A673 (cell line): ENCODE measurements around the gene SCTR. TPM values are rescaled to one million over a fixed set of nuclear protein-coding genes. Genes with fewer than 3 reads are reported as not detected.

Experiments
- BruUV-seq: library from RNA; stranded (reverse); fragments of 400-500 nt; replicated peaks from 2 replicates; lab custom pipeline; 2021; lab: Mats Ljungman, UMichigan
- CTCF ChIA-PET: fragments of 300-600 bp; sonication (Branson Sonifier 250); formaldehyde crosslinking; loops from one replicate; lab custom pipeline; 2022; ENCODE audit warnings: antibody characterized with exemption; lab: Charles Lee
- POLR2A ChIA-PET: fragments of 300-600 bp; sonication (Branson Sonifier 250); formaldehyde crosslinking; loops from one replicate; lab custom pipeline; 2022; ENCODE audit warnings: antibody characterized with exemption; ENCODE audit not compliant: low non-redundant PET; lab: Charles Lee
- DNase-seq: peaks from one replicate; pipeline ENCODE4 v3.0.0-alpha.2; 2015; ENCODE audit warnings: low spot score
- H3K27ac ChIP-seq: fragments of 200-600 bp; sonication (generic); 2 replicates; pipeline ENCODE4 v1.5.1; 2016; ENCODE audit warnings: mixed run types, low read depth, mild to moderate bottlenecking, mixed read lengths, antibody characterized with exemption, low read length; ENCODE audit not compliant: poor library complexity, severe bottlenecking
- H3K27me3 ChIP-seq: fragments of 200-600 bp; sonication (generic); replicated peaks from 2 replicates; pipeline ENCODE4 v1.6.1; 2017; ENCODE audit warnings: mixed run types, low read depth, mild to moderate bottlenecking, mixed read lengths, antibody characterized with exemption, low read length; ENCODE audit not compliant: insufficient read depth, poor library complexity
- H3K36me3 ChIP-seq: fragments of 200-600 bp; sonication (generic); 2 replicates; pipeline ENCODE4 v1.6.1; 2016; ENCODE audit warnings: mixed run types, mild to moderate bottlenecking, mixed read lengths, antibody characterized with exemption, low read length; ENCODE audit not compliant: insufficient read depth, poor library complexity, severe bottlenecking
- H3K4me1 ChIP-seq: fragments of 200-600 bp; sonication (generic); 2 replicates; pipeline ENCODE4 v1.6.1; 2017; ENCODE audit warnings: mixed run types, mild to moderate bottlenecking, mixed read lengths, antibody characterized with exemption, low read length; ENCODE audit not compliant: insufficient read depth, poor library complexity, severe bottlenecking
- H3K4me3 ChIP-seq: fragments of 200-600 bp; sonication (generic); 2 replicates; pipeline ENCODE4 v1.5.1; 2016; ENCODE audit warnings: low read depth, mixed run types, mild to moderate bottlenecking, mixed read lengths, low read length; ENCODE audit not compliant: poor library complexity, severe bottlenecking
- H3K9me3 ChIP-seq: fragments of 200-600 bp; sonication (generic); 2 replicates; pipeline ENCODE4 v1.6.1; 2016; ENCODE audit warnings: mixed run types, low read depth, mild to moderate bottlenecking, mixed read lengths, antibody characterized with exemption, low read length; ENCODE audit not compliant: poor library complexity, severe bottlenecking
- EZH2 ChIP-seq: fragments of 200-600 bp; sonication (generic); IDR thresholded peaks from 2 replicates; pipeline ENCODE4 v1.6.1; 2017; ENCODE audit warnings: borderline replicate concordance, low read depth, mild to moderate bottlenecking, mixed read lengths, antibody characterized with exemption, low read length; ENCODE audit not compliant: poor library complexity, severe bottlenecking
- intact Hi-C: fragments of 100-400 bp; cut with micrococcal nuclease; formaldehyde crosslinking; loops from one replicate; pipeline ENCODE4 v1.10.0; 2022; ENCODE audit not compliant: unreplicated experiment
- total RNA-seq: library from RNA; stranded (reverse); gene quantifications from 2 replicates; pipeline ENCODE4 v1.2.3, GENCODE V29; 2021
- TF ChIP-seq, protein P1 (sequence below): fragments of 300-800, 200-600 bp; sonication (generic); conservative IDR thresholded peaks from 2 replicates; pipeline ENCODE4 v1.5.1; 2017; ENCODE audit warnings: low read depth, mild to moderate bottlenecking, antibody characterized with exemption, low read length, moderate library complexity, mixed read lengths

Gene SCTR
- total RNA-seq, 1 experiment from 2014 or later, result not detected

DNA sequence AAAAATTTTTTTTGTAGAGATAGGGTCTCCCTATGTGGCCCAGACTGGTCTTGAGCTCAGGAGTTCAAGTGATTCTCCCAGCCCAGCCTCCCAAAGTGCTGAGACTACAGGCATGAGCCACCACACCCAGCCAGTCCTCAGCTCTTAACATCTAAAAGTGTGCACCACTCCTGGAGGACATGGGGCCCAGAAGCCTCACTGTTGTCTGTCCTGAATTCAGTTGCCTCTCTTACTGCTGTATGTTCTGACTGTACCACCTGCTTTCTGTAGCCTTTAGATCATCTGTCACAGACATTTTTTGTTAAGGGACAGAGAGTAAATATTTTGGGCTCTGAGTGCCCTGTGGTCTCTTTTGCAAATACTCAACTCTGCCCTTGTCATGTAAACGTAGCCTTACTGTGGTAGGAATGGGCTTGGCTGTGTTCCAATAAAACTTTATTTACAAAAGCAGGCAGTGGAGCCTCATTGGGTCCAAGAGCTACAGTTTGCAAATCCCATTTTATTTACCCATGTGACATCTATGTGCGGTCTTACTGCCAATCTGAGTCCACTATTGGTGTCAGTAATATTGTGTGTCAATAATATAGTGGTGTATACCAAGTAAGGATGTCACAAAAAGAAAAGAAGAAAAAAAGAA is 54.5 kb downstream of the SCTR start:
- no peaks in the 10 kb centered on the region for H3K36me3 ChIP-seq
- TF ChIP-seq, protein P1, sequence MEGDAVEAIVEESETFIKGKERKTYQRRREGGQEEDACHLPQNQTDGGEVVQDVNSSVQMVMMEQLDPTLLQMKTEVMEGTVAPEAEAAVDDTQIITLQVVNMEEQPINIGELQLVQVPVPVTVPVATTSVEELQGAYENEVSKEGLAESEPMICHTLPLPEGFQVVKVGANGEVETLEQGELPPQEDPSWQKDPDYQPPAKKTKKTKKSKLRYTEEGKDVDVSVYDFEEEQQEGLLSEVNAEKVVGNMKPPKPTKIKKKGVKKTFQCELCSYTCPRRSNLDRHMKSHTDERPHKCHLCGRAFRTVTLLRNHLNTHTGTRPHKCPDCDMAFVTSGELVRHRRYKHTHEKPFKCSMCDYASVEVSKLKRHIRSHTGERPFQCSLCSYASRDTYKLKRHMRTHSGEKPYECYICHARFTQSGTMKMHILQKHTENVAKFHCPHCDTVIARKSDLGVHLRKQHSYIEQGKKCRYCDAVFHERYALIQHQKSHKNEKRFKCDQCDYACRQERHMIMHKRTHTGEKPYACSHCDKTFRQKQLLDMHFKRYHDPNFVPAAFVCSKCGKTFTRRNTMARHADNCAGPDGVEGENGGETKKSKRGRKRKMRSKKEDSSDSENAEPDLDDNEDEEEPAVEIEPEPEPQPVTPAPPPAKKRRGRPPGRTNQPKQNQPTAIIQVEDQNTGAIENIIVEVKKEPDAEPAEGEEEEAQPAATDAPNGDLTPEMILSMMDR, result no peak
- no peak for TF ChIP-seq EZH2
- POLR2A ChIA-PET, result no interaction called here
- DNase-seq, result no peak
- H3K27ac ChIP-seq, result no peak overlapping the region
- H3K27me3 ChIP-seq, result no peaks in the 10 kb centered on the region
- H3K9me3 ChIP-seq, result no peaks in the 10 kb centered on the region
- intact Hi-C loops, result loop anchor here (5.0 to 10.0 kb wide), 2 partner anchors 475 to 587 kb away; no protein-coding TSS in a partner anchor
- no TSS peak for BruUV-seq
- CTCF ChIA-PET, result no interaction called here
- no peaks in the 10 kb centered on the region for H3K4me1 ChIP-seq
- H3K4me3 ChIP-seq, result no peak overlapping the region

DNA sequence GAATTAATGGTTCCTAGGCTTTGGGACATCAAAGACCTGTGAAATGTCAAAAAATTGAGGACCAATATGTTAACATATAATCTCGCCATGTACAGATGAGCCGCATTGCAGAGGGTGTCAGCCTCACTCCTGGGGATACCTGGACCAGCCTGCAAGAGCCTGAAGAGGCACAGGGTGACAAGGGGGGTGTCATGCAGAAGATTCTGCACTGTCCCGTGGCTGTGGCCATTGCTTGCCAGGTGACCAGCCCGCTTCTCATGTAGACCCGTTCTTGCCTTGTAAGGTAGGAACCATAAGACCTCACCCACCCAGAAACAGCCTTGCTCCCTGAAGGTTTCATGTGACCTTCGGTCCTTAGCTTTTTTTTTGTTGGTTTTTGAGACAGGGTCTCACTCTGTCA is 55.2 kb downstream of the SCTR start:
- Histone ChIP-seq H3K27ac (no peak overlapping the region), H3K27me3 (no peaks in the 10 kb centered on the region), H3K4me3 (no peak overlapping the region), H3K4me1 (no peaks in the 10 kb centered on the region), H3K36me3 (no peaks in the 10 kb centered on the region), H3K9me3 (no peaks in the 10 kb centered on the region)
- no TSS peak for BruUV-seq
- no peak for DNase-seq
- ChIA-PET CTCF (no interaction called here), POLR2A (no interaction called here)
- no peak for TF ChIP-seq EZH2
- TF ChIP-seq, protein P1, result no peak
- intact Hi-C loops, result no loop called here

DNA sequence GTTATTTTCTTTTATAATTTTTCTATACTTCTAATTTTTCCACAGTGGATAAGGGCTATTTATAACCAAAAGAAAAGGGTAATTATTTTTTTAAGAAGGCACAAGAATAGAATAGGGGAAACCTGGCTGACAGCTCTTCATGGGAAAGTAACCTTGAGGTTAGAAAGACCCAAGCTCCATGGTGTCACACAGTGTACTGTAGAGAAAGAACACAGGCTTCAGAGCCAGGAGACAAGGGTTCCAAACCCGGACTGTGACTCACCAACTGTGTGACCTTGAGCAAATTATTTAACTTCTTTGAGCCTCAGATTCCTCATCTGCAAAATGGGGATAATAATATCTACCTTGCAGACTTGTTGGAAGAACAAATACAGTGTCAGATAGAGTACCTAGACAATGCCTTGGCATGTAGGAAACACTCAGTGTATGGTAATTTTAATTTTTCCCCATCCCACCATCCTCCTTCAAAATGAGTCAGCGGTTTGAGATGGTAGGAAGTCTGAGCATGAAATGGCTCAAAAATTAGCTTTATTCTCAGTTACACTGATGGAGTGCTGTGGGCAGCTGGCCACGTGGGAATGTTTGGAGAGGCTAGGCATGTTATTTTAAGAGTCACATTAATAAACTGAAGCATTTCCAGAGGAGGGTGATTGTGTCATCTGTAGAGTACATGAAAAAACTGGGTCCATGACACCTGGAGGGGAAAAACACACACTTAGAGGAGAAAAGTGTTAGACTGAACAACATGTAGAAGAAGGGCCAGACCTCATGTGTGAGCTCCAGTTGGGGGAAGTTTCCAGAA is 55.9 kb downstream of the SCTR start:
- TF ChIP-seq EZH2, result no peak
- TF ChIP-seq, protein P1, result no peak
- intact Hi-C loops, result no loop called here
- no peaks in the 10 kb centered on the region for H3K36me3 ChIP-seq
- H3K27me3 ChIP-seq, result no peaks in the 10 kb centered on the region
- BruUV-seq, result no TSS peak
- H3K4me3 ChIP-seq, result no peak overlapping the region
- ChIA-PET CTCF (no interaction called here), POLR2A (no interaction called here)
- H3K9me3 ChIP-seq, result no peaks in the 10 kb centered on the region
- H3K27ac ChIP-seq, result no peak overlapping the region
- H3K4me1 ChIP-seq, result no peaks in the 10 kb centered on the region
- DNase-seq, result no peak
